ENCODE results near the gene CEP97.

DNA sequence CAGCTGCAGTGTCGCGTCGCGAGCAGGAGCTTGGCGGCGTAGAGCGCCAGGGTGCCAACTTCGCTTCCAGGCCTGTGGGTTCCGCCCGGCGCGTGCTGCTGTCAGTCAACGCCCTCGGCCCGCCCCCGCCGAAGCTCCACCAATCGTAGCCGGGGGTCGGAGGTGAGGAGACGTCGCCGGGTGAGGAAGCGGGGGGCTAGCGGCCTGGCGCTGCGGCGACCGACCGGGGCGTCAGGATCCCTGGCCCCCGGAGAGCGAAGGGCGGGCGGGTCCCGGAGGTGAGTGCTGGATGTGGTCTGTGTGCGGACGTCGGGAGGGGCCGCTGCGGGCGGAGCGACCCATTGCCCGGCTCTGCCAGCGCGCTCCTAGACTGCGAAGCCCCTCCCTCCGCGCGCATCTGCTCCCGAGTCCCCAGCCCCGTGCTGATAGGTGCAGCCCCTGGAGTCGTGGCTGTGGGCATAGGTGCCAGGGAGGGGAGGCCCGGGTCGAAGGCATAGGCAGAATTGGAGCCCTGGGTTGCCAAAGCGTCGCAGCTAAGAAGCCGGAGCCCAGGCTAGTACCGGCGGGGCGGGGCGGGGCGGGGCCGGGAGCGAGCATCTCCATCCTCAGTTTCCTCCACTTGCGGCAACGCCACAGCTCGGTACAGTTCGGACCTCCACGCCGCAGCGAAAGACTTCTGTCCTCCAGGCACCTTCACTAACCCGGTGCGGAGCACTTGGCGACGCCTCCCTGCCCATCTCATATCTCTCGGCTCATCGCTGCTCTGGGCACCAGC, 54.8 kb downstream of the CEP97 start, which contains the start of gene NXPE3:
- TF ChIP-seq, protein P1, sequence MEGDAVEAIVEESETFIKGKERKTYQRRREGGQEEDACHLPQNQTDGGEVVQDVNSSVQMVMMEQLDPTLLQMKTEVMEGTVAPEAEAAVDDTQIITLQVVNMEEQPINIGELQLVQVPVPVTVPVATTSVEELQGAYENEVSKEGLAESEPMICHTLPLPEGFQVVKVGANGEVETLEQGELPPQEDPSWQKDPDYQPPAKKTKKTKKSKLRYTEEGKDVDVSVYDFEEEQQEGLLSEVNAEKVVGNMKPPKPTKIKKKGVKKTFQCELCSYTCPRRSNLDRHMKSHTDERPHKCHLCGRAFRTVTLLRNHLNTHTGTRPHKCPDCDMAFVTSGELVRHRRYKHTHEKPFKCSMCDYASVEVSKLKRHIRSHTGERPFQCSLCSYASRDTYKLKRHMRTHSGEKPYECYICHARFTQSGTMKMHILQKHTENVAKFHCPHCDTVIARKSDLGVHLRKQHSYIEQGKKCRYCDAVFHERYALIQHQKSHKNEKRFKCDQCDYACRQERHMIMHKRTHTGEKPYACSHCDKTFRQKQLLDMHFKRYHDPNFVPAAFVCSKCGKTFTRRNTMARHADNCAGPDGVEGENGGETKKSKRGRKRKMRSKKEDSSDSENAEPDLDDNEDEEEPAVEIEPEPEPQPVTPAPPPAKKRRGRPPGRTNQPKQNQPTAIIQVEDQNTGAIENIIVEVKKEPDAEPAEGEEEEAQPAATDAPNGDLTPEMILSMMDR (IDR thresholded peaks at IDR 0.05), result no peak
- TF ChIP-seq TAF1 (IDR thresholded peaks at IDR 0.05; ENCODE audit: borderline replicate concordance, low read depth, low read length), result no peak
- TF ChIP-seq CHD2 (IDR thresholded peaks at IDR 0.05; ENCODE audit: low read length, partially characterized antibody), result no peak
- no peak for TF ChIP-seq EP300 (IDR thresholded peaks at IDR 0.05; ENCODE audit: borderline replicate concordance in 1 of 2, low read depth in 1 of 2, low read length in 1 of 2)
- no peak for TF ChIP-seq EZH2phosphoT487 (IDR thresholded peaks at IDR 0.05; ENCODE audit: borderline replicate concordance, low read depth)
- TF ChIP-seq ELF1 (IDR thresholded peaks at IDR 0.05), result peak; percentile 71
- TF ChIP-seq RFX5 (IDR thresholded peaks at IDR 0.05; ENCODE audit: low read length), result no peak
